Aorta (tissue), 5 donors: ENCODE results near the gene ATF2. TPM values are rescaled to one million over a fixed set of nuclear protein-coding genes. Genes with fewer than 3 reads are reported as not detected.
"Not testable (repeated sequence)": the region's sequence is repeated elsewhere in the genome, so short reads cannot be mapped to it uniquely, and the experiment has no call there.

Experiments
- ATAC-seq: fragments of 200-7000 bp; cut with Tn5 transposase; one replicate; pipeline ENCODE4 v1.9.1; 2022; ENCODE audit warnings: moderate library complexity; ENCODE audit not compliant: low FRiP score
- DNase-seq, 2 donors: peaks; one replicate each; pipeline ENCODE4 v3.0.0-alpha.2; 2020
- H3K27ac ChIP-seq, 2 donors: one replicate each; pipeline ENCODE4 v1.5.1; 2013; ENCODE audit warnings: low read length in 2 of 2, mild to moderate bottlenecking in 2 of 2, moderate library complexity in 2 of 2, control low read depth in 1 of 2, inconsistent platforms in 1 of 2, low read depth in 1 of 2
- H3K27me3 ChIP-seq, 2 donors: one replicate each; pipeline ENCODE4 v1.6.1; 2013; ENCODE audit warnings: control low read depth in 1 of 2, low read length in 1 of 2, mild to moderate bottlenecking in 1 of 2, moderate library complexity in 1 of 2; ENCODE audit not compliant: insufficient read depth in 2 of 2, control insufficient read depth in 1 of 2
- H3K36me3 ChIP-seq, 2 donors: one replicate each; pipeline ENCODE4 v1.6.1; 2013; ENCODE audit warnings: control low read depth in 1 of 2, low read length in 1 of 2, mild to moderate bottlenecking in 1 of 2; ENCODE audit not compliant: insufficient read depth in 2 of 2, control insufficient read depth in 1 of 2
- H3K4me1 ChIP-seq, 2 donors: one replicate each; pipeline ENCODE4 v1.6.1; 2013; ENCODE audit warnings: low read length in 2 of 2, control low read depth in 1 of 2, mild to moderate bottlenecking in 1 of 2, moderate library complexity in 1 of 2; ENCODE audit not compliant: insufficient read depth in 2 of 2, control insufficient read depth in 1 of 2
- H3K4me3 ChIP-seq, 2 donors: one replicate each; pipeline ENCODE4 v1.5.1; 2013; ENCODE audit warnings: low read length in 2 of 2, control low read depth in 1 of 2, mild to moderate bottlenecking in 1 of 2
- H3K9me3 ChIP-seq: one replicate; pipeline ENCODE4 v1.6.1; 2013; ENCODE audit warnings: mild to moderate bottlenecking, low read length; ENCODE audit not compliant: control insufficient read depth
- WGBS, 2 donors: extraction: QIAGEN DNeasy Blood & Tissue Kit; methylation state at CpG; one replicate each; pipeline ENCODE4 v1.1.7; 2013; 5-methylcytosine and 5-hydroxymethylcytosine counted together
- intact Hi-C, 2 donors: fragments of 100-400 bp; cut with DNase I; formaldehyde crosslinking; loops; one replicate each; pipeline versions ENCODE4 v1.14.2 to v1.15.0; 2022
- polyA plus RNA-seq, 2 donors: library from polyadenylated mRNA; stranded (reverse); fragments of 200-250 nt; gene quantifications; one replicate each; pipeline ENCODE4 v1.2.3, GENCODE V29; 2013
- total RNA-seq, 2 donors: library from RNA; stranded (reverse); fragmentation: NEBNext Ultra II Directional; extraction: Animal tissue kit (Norgen Biotek cat#: 25700); gene quantifications; one replicate each; pipeline ENCODE4 v1.2.1, GENCODE V29; 2021
- donor health status: healthy with polysubstance abuse.
- donor health status: Bipolar disorder and iron deficiency.
- donor health status: DM: no; HTN: no; CAD: no.
- donor health status: DM: no; HTN: no; CAD: no.
- donor health status: DM: yes; HTN: yes; CAD: no.

Gene ATF2
- total and polyA plus RNA-seq, 4 donors = 17.3 to 72.0 (median 40.9) TPM

DNA sequence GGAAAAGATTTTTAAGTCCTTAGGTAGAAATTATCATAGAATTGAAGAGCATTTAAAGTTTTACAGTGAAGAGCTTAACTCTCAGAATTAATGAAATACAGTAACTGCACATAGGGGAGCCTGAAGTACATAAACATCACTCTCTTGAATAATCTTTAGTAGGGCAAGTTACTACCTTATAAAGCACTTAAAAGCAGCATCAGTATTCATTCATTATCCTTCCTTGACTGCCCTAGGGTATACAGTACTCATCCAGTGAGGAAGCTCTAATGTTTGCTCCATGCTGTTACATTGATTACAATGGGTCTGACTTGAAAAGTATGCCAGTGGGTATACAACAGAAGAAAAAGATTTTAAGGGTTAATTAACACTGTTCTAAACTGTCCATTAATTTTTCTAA, 66.5 kb downstream of the ATF2 start:
- H3K36me3 ChIP-seq = no peaks in the 10 kb centered on the region
- intact Hi-C loops = no loop called here
- peaks cover 0 to 2% of the 10 kb centered on the region in 2 donors for H3K4me1 ChIP-seq
- H3K4me3 ChIP-seq = no peak overlapping the region
- H3K27ac ChIP-seq = no peak overlapping the region
- no peaks in the 10 kb centered on the region for H3K9me3 ChIP-seq
- DNase-seq (no peak), ATAC-seq (no peak)
- H3K27me3 ChIP-seq = no peaks in the 10 kb centered on the region

GRCh38 chr2:175097297-175097696, 70.7 kb downstream of the ATF2 start:
- Histone ChIP-seq H3K27me3 (no peaks in the 10 kb centered on the region), H3K4me1 (peaks cover 0 to 2% of the 10 kb centered on the region in 2 donors), H3K4me3 (no peak overlapping the region), H3K27ac (no peak overlapping the region), H3K9me3 (no peaks in the 10 kb centered on the region), H3K36me3 (peaks cover 0 to 2% of the 10 kb centered on the region in 2 donors)
- intact Hi-C loops = no loop called here
- 32 to 36% methylated on average over 5 of the region's 5 CpGs for WGBS, 2 donors
- no peak for ATAC-seq
- no peak for DNase-seq

DNA sequence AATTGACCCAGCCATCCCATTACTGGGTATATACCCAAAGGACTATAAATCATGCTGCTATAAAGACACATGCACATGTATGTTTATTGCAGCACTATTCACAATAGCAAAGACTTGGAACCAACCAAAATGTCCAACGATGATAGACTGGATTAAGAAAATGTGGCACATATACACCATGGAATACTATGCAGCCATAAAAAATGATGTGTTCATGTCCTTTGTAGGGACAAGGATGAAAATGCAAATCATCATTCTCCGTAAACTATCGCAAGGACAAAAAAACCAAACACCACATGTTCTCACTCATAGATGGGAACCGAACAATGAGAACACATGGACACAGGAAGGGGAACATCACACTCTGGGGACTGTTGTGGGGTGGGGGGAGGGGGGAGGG, 83.9 kb downstream of the ATF2 start:
- not testable (repeated sequence) for H3K9me3 ChIP-seq

DNA sequence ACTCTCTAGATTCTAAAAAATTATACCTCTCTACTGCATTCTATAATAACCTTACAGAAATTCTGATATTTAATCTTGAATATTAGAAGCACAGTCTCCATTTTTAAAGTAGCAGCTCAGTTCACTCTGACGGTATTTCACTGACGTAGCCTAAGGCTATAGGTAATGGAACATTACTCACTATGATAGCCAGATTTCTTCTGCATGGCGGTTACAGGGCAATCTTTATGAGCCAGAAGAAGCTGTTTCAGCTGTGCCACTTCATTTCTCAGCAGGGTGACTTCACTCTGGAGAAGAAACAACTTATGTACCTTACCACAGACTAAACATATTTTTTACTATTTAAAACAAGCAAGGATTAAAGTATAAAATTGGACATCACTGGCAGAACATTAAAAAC, 87.5 kb downstream of the ATF2 start:
- DNase-seq = no peak
- H3K36me3 ChIP-seq = peaks cover 0 to 4% of the 10 kb centered on the region in 2 donors
- H3K27me3 ChIP-seq = no peaks in the 10 kb centered on the region
- WGBS, 2 donors = 75 to 84% methylated on average over 3 of the region's 3 CpGs
- no peaks in the 10 kb centered on the region for H3K4me1 ChIP-seq
- ATAC-seq = no peak
- H3K9me3 ChIP-seq = no peaks in the 10 kb centered on the region
- no peak overlapping the region for H3K4me3 ChIP-seq
- H3K27ac ChIP-seq = no peak overlapping the region
- intact Hi-C loops = no loop called here

More for the DNA sequence above, 83.9 kb downstream of the ATF2 start:
- 97 to 98% methylated on average over 4 of the region's 4 CpGs for WGBS, 2 donors
- intact Hi-C loops, ATAC-seq, H3K4me1 ChIP-seq, H3K4me3 ChIP-seq, H3K36me3 ChIP-seq, DNase-seq, H3K27ac ChIP-seq, H3K27me3 ChIP-seq: not testable (repeated sequence)

GRCh38 chr2:175076272-175076671, 91.7 kb downstream of the ATF2 start:
- Histone ChIP-seq H3K9me3 (no peaks in the 10 kb centered on the region), H3K4me1 (no peaks in the 10 kb centered on the region), H3K27ac (no peak overlapping the region), H3K27me3 (no peaks in the 10 kb centered on the region), H3K4me3 (no peak overlapping the region), H3K36me3 (peaks cover 5 to 7% of the 10 kb centered on the region in 2 donors)
- intact Hi-C loops = no loop called here
- DNase-seq (no peak), ATAC-seq (no peak)
- WGBS, 2 donors = 83 to 87% methylated on average over 1 of the region's 1 CpG

DNA sequence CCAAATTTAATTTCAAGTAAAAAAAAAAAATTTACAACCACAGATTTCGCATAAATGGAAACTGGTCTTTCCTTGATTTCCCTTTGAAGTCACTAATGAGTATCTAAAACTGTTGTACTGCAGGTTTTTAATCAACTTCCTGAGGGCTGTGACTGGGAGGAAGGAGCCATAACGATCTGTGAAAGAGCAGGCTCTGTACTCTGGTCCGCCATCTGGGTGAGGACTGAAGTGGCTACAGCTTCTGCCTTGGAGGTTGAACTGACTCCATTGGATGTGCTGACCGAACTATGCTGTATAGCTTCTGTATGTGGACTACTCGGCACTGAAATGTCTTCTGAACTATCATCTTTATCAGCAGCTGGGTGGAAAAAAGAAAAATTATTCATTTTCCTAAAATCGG, 93.5 kb downstream of the ATF2 start:
- DNase-seq (no peak), ATAC-seq (no peak)
- H3K9me3 ChIP-seq = no peaks in the 10 kb centered on the region
- no peaks in the 10 kb centered on the region for H3K4me1 ChIP-seq
- H3K27me3 ChIP-seq = no peaks in the 10 kb centered on the region
- H3K36me3 ChIP-seq = peaks cover 5 to 7% of the 10 kb centered on the region in 2 donors
- H3K27ac ChIP-seq = no peak overlapping the region
- WGBS, 2 donors = 91 to 92% methylated on average over 6 of the region's 6 CpGs
- H3K4me3 ChIP-seq = no peak overlapping the region
- intact Hi-C loops = no loop called here

- DNase-seq (no peak), ATAC-seq (no peak)
- intact Hi-C loops = no loop called here
- Histone ChIP-seq H3K27me3 (no peaks in the 10 kb centered on the region), H3K9me3 (no peaks in the 10 kb centered on the region), H3K4me3 (no peak overlapping the region), H3K4me1 (no peaks in the 10 kb centered on the region), H3K36me3 (no peaks in the 10 kb centered on the region), H3K27ac (no peak overlapping the region)
- WGBS, 2 donors = 97% methylated on average over 1 of the region's 1 CpG
Observed at GRCh38 chr2:175068534-175068933, 99.5 kb downstream of the ATF2 start.

DNA sequence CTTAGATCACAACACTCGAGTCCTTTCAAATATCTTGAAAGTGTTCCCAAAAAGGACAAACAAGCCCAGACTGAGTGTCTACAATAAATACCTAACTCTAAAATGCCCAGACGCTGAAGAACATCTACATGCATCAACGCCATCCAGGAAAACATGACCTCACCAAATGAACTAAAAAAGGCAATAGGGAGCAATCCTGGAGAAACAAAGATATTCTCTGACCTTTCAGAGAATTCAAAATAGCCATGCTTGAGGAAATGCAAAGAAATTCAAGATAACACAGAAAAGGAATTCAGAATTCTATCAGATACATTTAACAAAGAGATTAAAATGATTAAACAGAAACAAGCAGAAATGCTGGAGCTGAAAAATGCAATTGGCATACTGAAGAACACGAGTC, 101.6 kb downstream of the ATF2 start:
- H3K27ac ChIP-seq = no peak overlapping the region
- H3K4me1 ChIP-seq = no peaks in the 10 kb centered on the region
- no peak for DNase-seq
- no peak for ATAC-seq
- intact Hi-C loops = no loop called here
- no peaks in the 10 kb centered on the region for H3K9me3 ChIP-seq
- H3K27me3 ChIP-seq = no peaks in the 10 kb centered on the region
- H3K36me3 ChIP-seq = no peaks in the 10 kb centered on the region
- H3K4me3 ChIP-seq = no peak overlapping the region
- 6 to 14% methylated on average over 4 of the region's 4 CpGs for WGBS, 2 donors

DNA sequence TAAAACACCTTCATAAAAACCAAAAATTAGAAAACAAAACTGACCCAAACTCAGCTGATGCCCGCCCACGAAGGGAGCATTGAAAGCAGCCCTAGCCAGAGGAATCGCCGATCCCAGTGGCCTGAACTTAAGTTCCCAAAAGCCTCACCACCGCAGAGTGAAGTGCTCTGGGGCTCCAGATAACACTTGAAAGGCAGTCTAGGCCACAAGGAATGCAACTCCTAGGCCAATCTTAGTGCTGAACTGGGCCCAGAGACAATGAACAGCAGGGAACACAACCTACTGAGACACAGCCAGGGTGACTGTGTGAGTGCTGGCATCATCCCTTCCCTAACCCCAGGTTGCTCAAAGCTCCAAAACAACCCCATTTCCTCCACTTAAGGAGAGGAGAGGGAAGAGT, 103.2 kb downstream of the ATF2 start:
- Histone ChIP-seq H3K36me3 (peaks cover 0 to 3% of the 10 kb centered on the region in 2 donors), H3K27ac (no peak overlapping the region), H3K27me3 (no peaks in the 10 kb centered on the region), H3K4me3 (no peak overlapping the region), H3K9me3 (no peaks in the 10 kb centered on the region), H3K4me1 (no peaks in the 10 kb centered on the region)
- no peak for ATAC-seq
- intact Hi-C loops = no loop called here
- no peak for DNase-seq
- 66 to 70% methylated on average over 5 of the region's 5 CpGs for WGBS, 2 donors
